Effector memory CD4-positive, alpha-beta T cell (primary cell): ENCODE data around the gene GREM1.

Source experiments
- DNase-seq, 3 donors: peaks; one replicate each; pipeline ENCODE4 v3.0.0-alpha.2; 2020
- H3K27ac ChIP-seq: 2 replicates; pipeline ENCODE4 v1.7.0; 2013; ENCODE audit warnings: mild to moderate bottlenecking, low read length, moderate library complexity; ENCODE audit not compliant: insufficient read depth, poor library complexity, severe bottlenecking
- H3K27me3 ChIP-seq: replicated peaks from 2 replicates; pipeline ENCODE4 v1.7.0; 2013; ENCODE audit warnings: mild to moderate bottlenecking, low read length; ENCODE audit not compliant: insufficient read depth, control insufficient read depth, poor library complexity, severe bottlenecking
- H3K36me3 ChIP-seq: 2 replicates; pipeline ENCODE4 v1.7.0; 2013; ENCODE audit warnings: mild to moderate bottlenecking, low read length, moderate library complexity; ENCODE audit not compliant: control insufficient read depth, insufficient read depth
- H3K4me1 ChIP-seq: 2 replicates; pipeline ENCODE4 v1.7.0; 2013; ENCODE audit warnings: low read length, mild to moderate bottlenecking; ENCODE audit not compliant: control insufficient read depth, insufficient read depth, poor library complexity, severe bottlenecking
- H3K4me3 ChIP-seq: 2 replicates; pipeline ENCODE4 v1.7.0; 2013; ENCODE audit warnings: low read length, low read depth, mild to moderate bottlenecking; ENCODE audit not compliant: insufficient read depth, poor library complexity, severe bottlenecking
- H3K9me3 ChIP-seq: 2 replicates; pipeline ENCODE4 v1.7.0; 2013; ENCODE audit warnings: mild to moderate bottlenecking, low read length, moderate library complexity; ENCODE audit not compliant: control insufficient read depth

GREM1 gene

DNA sequence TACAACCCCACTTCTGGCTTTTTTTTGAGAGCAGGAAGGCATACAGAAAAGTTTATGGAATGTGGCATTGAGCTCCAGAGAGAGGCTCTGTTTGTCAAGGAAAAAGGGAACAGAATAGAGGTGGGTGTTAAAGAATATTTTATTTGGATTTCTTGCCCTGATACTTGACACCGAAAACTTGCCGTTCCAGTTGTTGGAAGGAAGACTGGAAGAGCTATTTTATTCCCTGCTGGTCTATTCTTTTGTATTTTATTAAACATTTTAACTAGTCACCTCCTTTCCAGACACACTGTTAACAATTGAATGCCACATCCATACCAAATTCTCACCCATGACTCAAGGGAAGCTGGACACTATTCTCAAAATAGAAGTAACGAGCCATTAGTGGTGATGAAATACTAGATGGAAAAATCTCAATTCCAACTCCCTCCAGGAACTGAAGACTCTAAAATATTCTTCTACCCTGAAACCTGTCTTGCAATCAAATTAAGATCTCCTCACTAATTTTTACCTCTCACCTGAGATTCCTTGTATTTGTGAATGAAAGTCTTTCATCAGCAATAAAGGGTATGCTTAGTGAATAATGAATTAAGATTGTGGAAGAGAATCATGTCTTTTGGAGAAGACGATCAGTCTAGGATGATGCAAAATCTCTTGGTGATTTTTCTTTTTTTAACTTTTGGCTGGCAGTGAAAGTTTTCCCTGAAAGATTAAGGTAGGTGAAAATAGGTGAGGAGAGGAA is 28.5 kb downstream of the GREM1 start:
- Histone ChIP-seq H3K27ac (no peak overlapping the region), H3K4me3 (no peak overlapping the region), H3K27me3 (no peaks in the 10 kb centered on the region), H3K4me1 (no peaks in the 10 kb centered on the region), H3K36me3 (no peaks in the 10 kb centered on the region), H3K9me3 (no peaks in the 10 kb centered on the region)
- no peak for DNase-seq

DNA sequence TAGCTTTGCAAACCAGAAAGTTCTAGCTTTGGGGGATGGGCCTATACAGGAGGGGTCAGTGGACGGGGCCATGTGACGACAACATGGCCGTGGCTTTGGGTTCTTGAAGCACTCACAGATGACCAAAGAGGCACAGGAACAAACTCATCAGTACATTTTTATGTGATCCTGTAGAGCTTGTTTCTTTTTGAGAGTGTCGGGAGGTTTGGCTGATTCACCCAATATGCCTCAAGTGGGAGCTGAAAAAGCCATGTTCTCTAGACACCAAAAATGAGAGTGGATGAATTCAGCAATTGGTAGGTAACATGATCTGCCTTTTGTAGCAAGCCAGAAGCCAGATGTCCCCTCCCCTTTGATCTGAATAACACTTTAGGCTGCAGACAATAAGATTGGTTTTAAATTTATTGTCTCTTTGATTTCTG is 30.1 kb downstream of the GREM1 start:
- DNase-seq, result no peak
- Histone ChIP-seq H3K9me3 (no peaks in the 10 kb centered on the region), H3K27me3 (no peaks in the 10 kb centered on the region), H3K4me1 (no peaks in the 10 kb centered on the region), H3K27ac (no peak overlapping the region), H3K4me3 (no peak overlapping the region), H3K36me3 (no peaks in the 10 kb centered on the region)

DNA sequence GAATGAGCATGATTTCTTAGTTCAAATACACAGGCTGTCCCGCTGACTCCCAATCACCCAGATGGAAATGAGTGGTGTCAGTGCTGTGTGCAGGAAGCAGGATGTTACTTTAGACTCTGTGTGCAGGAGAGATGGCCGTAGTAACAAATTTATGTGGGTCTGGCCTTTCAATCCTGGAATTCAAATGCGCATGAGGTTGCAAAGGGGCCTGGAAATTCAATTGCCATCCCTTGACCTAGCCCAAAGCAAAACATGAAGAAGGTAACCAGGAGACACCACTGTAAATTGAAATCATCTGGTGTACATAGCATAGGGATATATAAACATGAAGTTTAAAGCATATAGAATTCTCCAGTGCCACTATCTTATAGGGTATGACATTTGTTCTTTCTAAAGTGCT is 33.2 kb downstream of the GREM1 start:
- Histone ChIP-seq H3K27ac (no peak overlapping the region), H3K27me3 (no peaks in the 10 kb centered on the region), H3K4me3 (no peak overlapping the region), H3K4me1 (no peaks in the 10 kb centered on the region), H3K36me3 (no peaks in the 10 kb centered on the region), H3K9me3 (no peaks in the 10 kb centered on the region)
- no peak for DNase-seq

DNA sequence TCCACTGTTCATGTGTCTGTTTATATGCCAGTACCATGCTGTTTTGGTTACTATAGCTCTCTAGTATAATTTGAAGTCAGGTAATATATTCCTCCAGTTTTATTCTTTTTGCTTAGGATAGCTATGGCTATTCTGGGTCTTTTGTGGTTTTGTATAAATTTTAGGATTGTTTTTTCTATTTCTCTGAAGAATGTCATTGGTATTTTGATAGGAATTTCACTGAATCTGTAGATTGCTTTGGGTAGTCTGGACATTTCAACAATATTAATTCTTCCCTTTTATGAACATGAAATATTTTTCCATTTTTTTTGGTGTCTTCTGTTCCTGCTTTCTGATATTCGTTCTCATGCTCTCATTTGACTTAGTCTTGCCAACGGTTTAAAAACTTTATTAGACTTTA is 39.6 kb downstream of the GREM1 start:
- H3K27me3 ChIP-seq, result no peaks in the 10 kb centered on the region
- H3K4me1 ChIP-seq, result no peaks in the 10 kb centered on the region
- H3K27ac ChIP-seq, result no peak overlapping the region
- H3K9me3 ChIP-seq, result no peaks in the 10 kb centered on the region
- DNase-seq, result no peak
- H3K4me3 ChIP-seq, result no peak overlapping the region
- H3K36me3 ChIP-seq, result no peaks in the 10 kb centered on the region

DNA sequence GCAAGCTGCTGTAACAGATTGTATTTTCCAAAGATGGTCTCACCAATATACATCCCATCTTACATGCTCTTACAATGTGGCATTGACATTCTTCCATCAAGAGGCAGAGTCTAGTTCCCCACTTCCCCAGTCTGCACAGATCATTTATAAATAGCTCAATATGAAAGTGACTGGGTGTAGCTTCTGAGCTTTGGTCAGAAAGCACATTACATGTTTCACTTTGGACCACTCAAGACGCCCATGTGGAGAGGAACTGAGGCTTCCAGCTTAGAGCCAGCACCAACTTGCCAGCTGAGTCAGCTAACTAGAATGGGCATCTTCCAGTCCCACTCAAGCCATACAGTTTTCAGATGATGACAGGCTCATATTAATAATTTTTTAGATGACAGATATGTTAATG is 45.5 kb downstream of the GREM1 start:
- H3K36me3 ChIP-seq, result no peaks in the 10 kb centered on the region
- H3K27ac ChIP-seq, result no peak overlapping the region
- no peaks in the 10 kb centered on the region for H3K9me3 ChIP-seq
- no peak overlapping the region for H3K4me3 ChIP-seq
- H3K4me1 ChIP-seq, result no peaks in the 10 kb centered on the region
- DNase-seq, result no peak
- H3K27me3 ChIP-seq, result no peaks in the 10 kb centered on the region

DNA sequence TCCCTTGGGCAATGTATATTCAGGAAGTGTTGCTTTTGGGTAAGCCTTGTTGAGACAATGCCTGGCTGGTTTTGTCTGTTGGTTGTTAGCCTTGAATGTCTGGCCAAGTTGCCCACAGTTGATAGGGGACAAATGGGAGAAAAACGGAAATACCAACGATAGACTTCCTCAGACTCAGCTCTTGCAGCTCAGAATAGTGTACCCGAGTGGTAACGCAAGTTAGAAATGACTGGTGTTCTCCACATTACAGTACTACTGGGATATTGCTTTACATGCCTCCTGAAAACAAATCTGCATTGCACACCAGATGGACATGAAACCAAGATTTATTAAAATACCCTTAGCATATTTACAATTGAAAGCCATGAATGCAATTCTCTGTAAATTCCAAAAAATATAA is 47.4 kb downstream of the GREM1 start:
- H3K27me3 ChIP-seq, result no peaks in the 10 kb centered on the region
- DNase-seq, result no peak
- H3K27ac ChIP-seq, result no peak overlapping the region
- no peaks in the 10 kb centered on the region for H3K9me3 ChIP-seq
- H3K4me1 ChIP-seq, result no peaks in the 10 kb centered on the region
- no peaks in the 10 kb centered on the region for H3K36me3 ChIP-seq
- no peak overlapping the region for H3K4me3 ChIP-seq

DNA sequence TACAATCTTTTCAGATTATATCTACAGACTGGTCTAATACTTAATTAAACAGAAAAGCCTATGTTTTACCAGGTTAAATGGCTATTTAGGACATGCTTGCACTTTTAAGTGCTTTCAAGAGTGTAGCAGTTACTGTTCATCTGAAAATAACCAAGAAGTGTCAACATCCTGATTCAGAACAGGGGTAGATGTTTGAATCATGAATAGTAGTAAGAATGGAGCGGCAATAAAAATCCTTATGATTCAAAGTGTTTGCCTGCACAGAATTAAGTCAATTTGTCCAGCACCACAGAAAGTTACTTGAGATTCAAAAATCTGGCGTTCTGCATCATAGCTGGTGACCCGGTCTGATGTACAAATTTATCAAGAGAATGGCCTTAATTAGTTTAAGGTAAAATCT is 48.3 kb downstream of the GREM1 start:
- H3K27me3 ChIP-seq, result no peaks in the 10 kb centered on the region
- no peak overlapping the region for H3K27ac ChIP-seq
- no peaks in the 10 kb centered on the region for H3K9me3 ChIP-seq
- no peaks in the 10 kb centered on the region for H3K4me1 ChIP-seq
- H3K36me3 ChIP-seq, result no peaks in the 10 kb centered on the region
- no peak overlapping the region for H3K4me3 ChIP-seq
- DNase-seq, result no peak

DNA sequence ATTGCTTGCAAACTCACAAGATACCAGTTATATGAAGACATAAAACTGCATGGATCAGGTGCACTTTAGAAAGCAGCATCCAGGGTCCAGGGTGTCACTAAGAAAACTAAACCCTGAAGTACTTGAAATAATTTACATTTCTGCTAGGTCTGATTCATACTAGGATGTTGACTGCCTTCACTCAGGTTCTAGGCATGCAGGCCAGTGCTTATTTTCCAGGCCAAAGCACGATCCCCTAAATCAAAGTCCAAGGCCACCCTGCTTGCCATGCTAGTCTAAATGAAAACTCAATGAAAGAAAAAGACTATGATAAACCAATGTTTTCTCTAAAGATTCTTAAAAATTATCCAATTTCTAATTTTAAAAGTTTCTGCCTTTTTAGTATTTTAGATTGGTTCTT is 49.4 kb downstream of the GREM1 start:
- Histone ChIP-seq H3K9me3 (no peaks in the 10 kb centered on the region), H3K36me3 (no peaks in the 10 kb centered on the region), H3K4me3 (no peak overlapping the region), H3K27ac (no peak overlapping the region), H3K27me3 (no peaks in the 10 kb centered on the region), H3K4me1 (no peaks in the 10 kb centered on the region)
- no peak for DNase-seq

DNA sequence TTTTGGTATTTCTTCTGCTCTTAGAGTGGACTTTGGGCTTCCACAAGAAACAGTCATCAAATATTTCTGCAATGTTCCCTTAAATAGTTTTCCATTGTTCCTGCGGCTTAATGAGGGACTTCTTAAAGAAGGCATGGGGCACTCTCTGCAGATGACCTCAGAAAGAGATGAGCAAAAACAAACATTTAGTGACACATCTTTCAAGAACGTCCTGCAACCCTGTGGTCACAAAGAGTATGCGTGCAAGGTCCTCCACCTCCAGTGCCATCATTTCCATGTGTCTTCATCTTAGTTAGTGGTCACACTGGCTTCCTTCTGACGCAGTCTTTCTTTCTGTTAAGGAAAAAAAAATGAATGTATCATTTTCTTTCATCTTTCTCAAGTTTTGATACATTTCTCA is 56.2 kb downstream of the GREM1 start:
- no peaks in the 10 kb centered on the region for H3K36me3 ChIP-seq
- no peaks in the 10 kb centered on the region for H3K27me3 ChIP-seq
- no peaks in the 10 kb centered on the region for H3K9me3 ChIP-seq
- H3K4me1 ChIP-seq, result no peaks in the 10 kb centered on the region
- H3K27ac ChIP-seq, result no peak overlapping the region
- no peak overlapping the region for H3K4me3 ChIP-seq
- DNase-seq, result no peak

DNA sequence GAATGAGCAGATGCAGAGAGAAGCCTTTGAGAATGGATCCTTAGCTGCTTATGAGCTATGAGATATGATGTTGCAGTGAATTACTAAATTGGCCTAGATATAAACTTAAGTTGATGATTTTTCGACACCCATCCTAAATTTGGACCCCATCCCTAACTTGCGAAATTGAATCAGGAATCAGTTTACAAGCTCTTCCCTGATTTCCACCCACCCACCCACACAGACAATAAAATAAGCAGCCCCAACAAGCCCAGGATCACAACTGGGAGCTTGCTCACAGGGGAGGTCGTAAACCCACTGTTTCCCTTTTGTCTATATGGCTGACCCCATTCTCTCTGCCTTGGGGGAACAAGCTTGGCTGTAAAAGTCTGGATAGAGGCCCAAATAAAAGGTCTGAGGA is 57.3 kb downstream of the GREM1 start:
- no peaks in the 10 kb centered on the region for H3K4me1 ChIP-seq
- H3K9me3 ChIP-seq, result no peaks in the 10 kb centered on the region
- DNase-seq, result no peak
- H3K36me3 ChIP-seq, result no peaks in the 10 kb centered on the region
- no peaks in the 10 kb centered on the region for H3K27me3 ChIP-seq
- H3K27ac ChIP-seq, result no peak overlapping the region
- no peak overlapping the region for H3K4me3 ChIP-seq
